Thyroid gland (tissue), 4 donors: ENCODE results near the gene AMZ1. TPM values are rescaled to one million over a fixed set of nuclear protein-coding genes. Genes with fewer than 3 reads are reported as not detected.

Experiments used
- DNase-seq, 2 donors: peaks; one replicate each; pipeline ENCODE4 v3.0.0-alpha.2; 2019
- H3K27ac ChIP-seq, 3 donors: fragments of 200-600 bp; sonication (generic); 1 replicate in 2 of 3; 2 replicates in 1 of 3; pipeline ENCODE4 v1.5.1; 2016 to 2019; ENCODE audit warnings: mild to moderate bottlenecking in 1 of 3, moderate library complexity in 1 of 3
- H3K27me3 ChIP-seq: fragments of 200-600 bp; sonication (generic); one replicate; pipeline ENCODE4 v1.5.1; 2019
- H3K36me3 ChIP-seq, 2 donors: fragments of 200-600 bp; sonication (generic); one replicate each; pipeline ENCODE4 v1.5.1; 2016 to 2019
- H3K4me1 ChIP-seq, 2 donors: fragments of 200-600 bp; sonication (generic); one replicate each; pipeline ENCODE4 v1.5.1; 2017 to 2019
- H3K4me3 ChIP-seq, 3 donors: fragments of 200-600 bp; sonication (generic); replicated peaks in 1 of 3; 1 replicate in 2 of 3; 2 replicates in 1 of 3; pipeline ENCODE4 v1.5.1; 2016; ENCODE audit warnings: mild to moderate bottlenecking in 1 of 3
- H3K9me3 ChIP-seq: fragments of 200-600 bp; sonication (generic); one replicate; pipeline ENCODE4 v1.5.1; 2017
- POLR2A ChIP-seq, 2 donors: fragments of 450-650 bp; IDR thresholded peaks; one replicate each; pipeline ENCODE4 v1.6.1; 2017; ENCODE audit warnings: antibody characterized with exemption in 2 of 2, mild to moderate bottlenecking in 2 of 2, moderate library complexity in 1 of 2
- WGBS, 2 donors: methylation state at CpG; one replicate each; pipeline ENCODE4 v1.1.5; 2017; 5-methylcytosine and 5-hydroxymethylcytosine counted together
- intact Hi-C: fragments of 100-400 bp; cut with DNase I; formaldehyde crosslinking; loops from one replicate; pipeline ENCODE4 v1.15.1; 2023
- total RNA-seq, 4 donors: library from RNA; depleted of rRNA; stranded (reverse); fragments of >200 nt; gene quantifications; one replicate each; pipeline ENCODE4 v1.2.3, GENCODE V29; 2016
- TF ChIP-seq, protein P1 (sequence below), 6 experiments: fragments of 200-600 bp in 3 of 6; fragments of 450-650 bp in 3 of 6; sonication (generic) in 3 of 6; IDR thresholded peaks; one replicate each; pipeline ENCODE4 v1.5.1; 2016 to 2019; ENCODE audit warnings: antibody characterized with exemption in 6 of 6, mild to moderate bottlenecking in 2 of 6, inconsistent platforms in 1 of 6, moderate library complexity in 1 of 6

AMZ1 gene
- total RNA-seq, 4 donors from 2014 or later, result 0.29 to 1.2 TPM; not detected in 2

DNA sequence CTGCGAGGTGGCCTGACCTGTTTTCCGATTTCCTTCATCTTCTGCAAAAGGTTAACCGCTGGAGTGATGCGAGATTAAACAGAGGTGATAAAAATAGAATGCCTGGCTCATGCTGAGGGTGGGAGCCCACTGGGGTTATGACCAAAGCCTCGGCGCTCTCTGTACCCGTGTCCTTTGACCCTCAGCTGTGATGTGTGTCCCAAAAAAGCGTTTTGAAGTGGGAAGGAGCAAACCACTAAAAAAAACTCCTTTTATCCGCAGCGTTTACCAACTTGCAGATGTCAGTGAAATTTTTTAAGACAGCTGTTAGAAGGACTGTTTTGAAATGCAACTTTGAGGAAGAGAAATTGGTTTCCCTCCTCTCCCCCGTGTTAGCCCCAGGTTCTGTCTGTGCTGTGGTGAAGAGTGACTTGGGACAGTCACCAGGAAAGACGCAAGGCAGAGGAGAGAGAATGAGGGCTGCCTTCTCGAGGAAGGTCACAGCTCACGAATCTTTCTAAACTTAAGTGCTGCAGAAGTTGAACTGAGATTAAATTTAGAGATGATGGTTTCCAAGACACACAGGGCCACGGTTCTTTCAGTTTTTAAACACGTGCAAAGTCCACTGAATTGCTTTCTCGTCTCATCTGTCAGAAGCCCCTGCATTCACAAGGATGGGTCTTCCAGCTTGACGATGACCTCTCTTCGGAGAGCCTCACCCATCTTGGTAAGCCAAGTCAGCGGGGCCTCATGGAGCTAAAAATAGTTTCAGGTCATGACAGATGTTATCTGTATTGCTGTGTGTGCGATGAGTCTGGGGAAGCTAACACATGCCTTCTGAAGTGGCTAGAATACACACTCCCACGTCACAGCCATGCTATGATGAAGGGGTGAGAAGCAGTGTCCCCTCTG is 27.6 kb downstream of the AMZ1 start:
- no peak for DNase-seq
- Histone ChIP-seq H3K9me3 (no peaks in the 10 kb centered on the region), H3K4me1 (peaks cover 0 to 7% of the 10 kb centered on the region in 2 donors), H3K27me3 (no peaks in the 10 kb centered on the region), H3K4me3 (no peak overlapping the region), H3K27ac (no peak overlapping the region), H3K36me3 (no peaks in the 10 kb centered on the region)
- WGBS, 2 donors, result 77 to 87% methylated on average over 21 to 22 of the region's 22 CpGs
- intact Hi-C loops, result no loop called here
- TF ChIP-seq POLR2A (IDR thresholded peaks at IDR 0.05), result no peak
- TF ChIP-seq, protein P1, sequence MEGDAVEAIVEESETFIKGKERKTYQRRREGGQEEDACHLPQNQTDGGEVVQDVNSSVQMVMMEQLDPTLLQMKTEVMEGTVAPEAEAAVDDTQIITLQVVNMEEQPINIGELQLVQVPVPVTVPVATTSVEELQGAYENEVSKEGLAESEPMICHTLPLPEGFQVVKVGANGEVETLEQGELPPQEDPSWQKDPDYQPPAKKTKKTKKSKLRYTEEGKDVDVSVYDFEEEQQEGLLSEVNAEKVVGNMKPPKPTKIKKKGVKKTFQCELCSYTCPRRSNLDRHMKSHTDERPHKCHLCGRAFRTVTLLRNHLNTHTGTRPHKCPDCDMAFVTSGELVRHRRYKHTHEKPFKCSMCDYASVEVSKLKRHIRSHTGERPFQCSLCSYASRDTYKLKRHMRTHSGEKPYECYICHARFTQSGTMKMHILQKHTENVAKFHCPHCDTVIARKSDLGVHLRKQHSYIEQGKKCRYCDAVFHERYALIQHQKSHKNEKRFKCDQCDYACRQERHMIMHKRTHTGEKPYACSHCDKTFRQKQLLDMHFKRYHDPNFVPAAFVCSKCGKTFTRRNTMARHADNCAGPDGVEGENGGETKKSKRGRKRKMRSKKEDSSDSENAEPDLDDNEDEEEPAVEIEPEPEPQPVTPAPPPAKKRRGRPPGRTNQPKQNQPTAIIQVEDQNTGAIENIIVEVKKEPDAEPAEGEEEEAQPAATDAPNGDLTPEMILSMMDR (IDR thresholded peaks at IDR 0.05), result no peak

DNA sequence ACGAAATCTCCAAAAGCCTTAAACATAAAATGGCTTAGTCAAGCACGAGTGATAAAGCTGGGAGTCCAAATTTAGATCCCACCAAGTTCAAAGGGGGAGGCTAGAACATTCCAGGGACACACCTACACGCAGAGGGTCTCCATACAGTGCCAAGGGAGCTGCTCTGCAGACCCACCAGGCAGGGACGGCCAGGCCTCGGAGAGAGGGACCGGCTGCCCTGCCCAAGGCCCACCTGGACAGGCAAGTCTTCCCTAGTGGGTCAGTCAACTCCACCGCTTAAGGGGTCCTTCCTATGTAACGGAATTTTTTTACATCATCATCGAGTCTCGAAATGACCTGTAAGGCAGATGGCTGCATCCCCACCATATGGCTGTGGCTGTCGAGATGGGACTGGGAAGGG is 28.5 kb downstream of the AMZ1 start:
- peaks cover 0 to 6% of the 10 kb centered on the region in 2 donors for H3K4me1 ChIP-seq
- H3K4me3 ChIP-seq, result no peak overlapping the region
- no peaks in the 10 kb centered on the region for H3K27me3 ChIP-seq
- H3K9me3 ChIP-seq, result no peaks in the 10 kb centered on the region
- 96% methylated on average over 11 of the region's 11 CpGs for WGBS, 2 donors
- H3K36me3 ChIP-seq, result peaks cover 0 to 6% of the 10 kb centered on the region in 2 donors
- no peak for DNase-seq
- TF ChIP-seq, protein P1 (IDR thresholded peaks at IDR 0.05), result no peak
- no peak for TF ChIP-seq POLR2A (IDR thresholded peaks at IDR 0.05)
- no peak overlapping the region for H3K27ac ChIP-seq
- intact Hi-C loops, result no loop called here

DNA sequence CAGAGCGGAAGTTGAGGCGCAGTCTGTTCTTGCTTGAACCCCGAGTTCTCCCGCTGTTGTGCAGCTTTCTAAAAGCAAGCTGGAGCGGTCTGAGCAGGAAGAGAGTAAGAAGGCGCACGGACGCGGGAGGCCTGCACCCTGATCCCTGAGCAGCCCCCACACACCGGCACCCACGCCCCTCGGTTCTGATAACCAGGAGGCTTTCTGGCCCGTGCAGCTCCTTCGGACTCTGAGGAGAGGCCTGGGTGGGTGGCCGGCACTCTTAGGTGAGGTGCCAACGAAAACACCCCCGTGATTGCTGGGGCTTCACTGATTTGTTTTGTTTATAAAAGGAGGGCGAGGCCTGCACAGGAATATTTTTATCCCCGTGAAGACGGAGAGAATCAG is 28.9 kb downstream of the AMZ1 start:
- Histone ChIP-seq H3K4me1 (peaks cover 0 to 4% of the 10 kb centered on the region in 2 donors), H3K27ac (no peak overlapping the region), H3K36me3 (peaks cover 0 to 6% of the 10 kb centered on the region in 2 donors), H3K4me3 (no peak overlapping the region), H3K27me3 (no peaks in the 10 kb centered on the region), H3K9me3 (no peaks in the 10 kb centered on the region)
- WGBS, 2 donors, result 82 to 88% methylated on average over 16 to 20 of the region's 20 CpGs
- no peak for DNase-seq
- intact Hi-C loops, result no loop called here
- TF ChIP-seq, protein P1 (IDR thresholded peaks at IDR 0.05), result no peak
- no peak for TF ChIP-seq POLR2A (IDR thresholded peaks at IDR 0.05)

DNA sequence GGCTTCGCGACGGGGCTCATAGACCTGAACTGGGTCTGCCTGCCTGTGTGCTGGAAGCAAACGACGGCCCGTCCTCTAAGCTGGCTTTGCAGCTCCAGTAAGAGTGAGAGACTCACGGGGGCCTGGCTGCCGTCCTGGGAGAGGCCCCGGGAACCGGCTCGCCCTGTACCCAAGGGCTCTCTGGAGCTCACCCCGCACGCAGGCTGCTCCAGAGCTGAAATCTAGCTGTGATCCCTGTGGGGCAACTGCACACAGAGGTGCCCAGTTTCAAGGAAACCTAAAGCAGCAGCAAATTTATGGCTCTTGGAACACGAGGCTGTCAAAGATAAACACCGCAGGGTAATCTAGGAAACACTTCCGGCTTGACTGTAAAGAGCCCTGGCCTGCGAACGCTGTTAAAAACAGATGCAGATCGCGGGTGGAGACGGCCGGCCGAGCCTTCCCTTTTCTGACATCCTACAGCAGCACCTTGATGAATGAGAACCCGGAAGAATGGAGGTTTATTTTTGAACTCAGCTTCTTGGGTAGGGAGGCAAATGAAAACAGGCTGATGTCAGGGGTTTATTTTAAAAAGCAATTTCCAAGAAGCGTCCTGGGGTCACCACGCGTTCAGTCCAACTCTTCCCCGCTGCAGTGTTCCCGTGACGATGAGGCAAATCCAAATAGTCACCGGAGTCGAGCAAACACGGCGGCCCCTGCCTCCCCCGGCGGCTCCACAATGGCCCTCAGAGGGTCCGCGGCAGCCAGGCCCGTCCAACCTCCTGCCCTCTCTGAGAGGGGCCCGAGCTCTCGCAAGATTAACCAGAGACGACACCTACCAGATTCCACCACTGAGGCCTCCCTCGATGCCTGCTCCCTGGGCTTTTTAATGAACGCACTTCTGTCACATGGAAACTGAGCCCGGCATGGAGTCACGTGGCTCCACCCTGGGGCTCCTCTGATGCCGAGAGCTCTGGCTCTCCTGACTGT is 29.6 kb downstream of the AMZ1 start:
- no peak for DNase-seq
- Histone ChIP-seq H3K4me3 (no peak overlapping the region), H3K4me1 (no peaks in the 10 kb centered on the region), H3K9me3 (no peaks in the 10 kb centered on the region), H3K27me3 (no peaks in the 10 kb centered on the region), H3K36me3 (peaks cover 0 to 6% of the 10 kb centered on the region in 2 donors), H3K27ac (no peak overlapping the region)
- WGBS, 2 donors, result 67 to 74% methylated on average over 40 to 47 of the region's 47 CpGs
- intact Hi-C loops, result no loop called here
- TF ChIP-seq POLR2A (IDR thresholded peaks at IDR 0.05), result no peak
- TF ChIP-seq, protein P1 (IDR thresholded peaks at IDR 0.05), result no peak
